GM06990 (cell line): ENCODE data around the gene TCN2.
"Not testable (repeated sequence)": the region's sequence is repeated elsewhere in the genome, so short reads cannot be mapped to it uniquely, and the experiment has no call there.

Source experiments
- DNase-seq: peaks from one replicate; pipeline ENCODE4 v3.0.0-alpha.2; 2011; ENCODE audit not compliant: insufficient read length; ENCODE audit errors: extremely low read depth
- H3K27me3 ChIP-seq: replicated peaks from 2 replicates; pipeline ENCODE4 v1.6.0; 2011; ENCODE audit warnings: low read length; ENCODE audit not compliant: control insufficient read depth, insufficient read depth
- H3K36me3 ChIP-seq: 2 replicates; pipeline ENCODE4 v1.5.1; 2011; ENCODE audit warnings: low read length; ENCODE audit not compliant: control insufficient read depth, insufficient read depth
- H3K4me3 ChIP-seq: replicated peaks from 2 replicates; pipeline ENCODE4 v1.5.1; 2011; ENCODE audit warnings: low read depth, mild to moderate bottlenecking, control low read depth, low read length
- CTCF ChIP-seq: IDR thresholded peaks from 2 replicates; pipeline ENCODE4 v1.5.1; 2011; ENCODE audit warnings: low read length, control low read depth, mild to moderate bottlenecking, inconsistent platforms; ENCODE audit not compliant: insufficient read depth, poor library complexity, severe bottlenecking

TCN2 gene

DNA sequence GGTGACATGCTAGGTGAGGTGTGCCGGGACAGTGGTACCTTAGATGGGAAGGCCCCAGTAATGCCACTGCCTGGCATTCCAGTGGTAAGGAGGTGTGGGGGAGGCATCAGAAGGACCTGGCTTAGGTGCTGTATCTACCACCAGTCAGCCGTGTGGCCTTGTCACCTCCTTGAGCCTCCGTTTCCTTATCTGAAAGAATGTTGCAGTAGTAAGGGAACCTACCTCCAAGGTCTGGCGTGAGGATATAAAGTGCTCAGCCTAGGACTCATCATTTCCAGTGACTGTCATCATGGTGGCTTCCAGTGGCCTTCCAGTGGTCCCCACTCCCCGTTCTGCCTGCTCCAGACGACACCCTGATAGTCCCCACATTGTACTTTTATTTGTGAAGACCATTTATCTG, 67.5 kb downstream of the TCN2 start:
- no peaks in the 10 kb centered on the region for H3K27me3 ChIP-seq
- DNase-seq: no peak
- H3K36me3 ChIP-seq: no peaks in the 10 kb centered on the region
- no peak for TF ChIP-seq CTCF
- no peak overlapping the region for H3K4me3 ChIP-seq

DNA sequence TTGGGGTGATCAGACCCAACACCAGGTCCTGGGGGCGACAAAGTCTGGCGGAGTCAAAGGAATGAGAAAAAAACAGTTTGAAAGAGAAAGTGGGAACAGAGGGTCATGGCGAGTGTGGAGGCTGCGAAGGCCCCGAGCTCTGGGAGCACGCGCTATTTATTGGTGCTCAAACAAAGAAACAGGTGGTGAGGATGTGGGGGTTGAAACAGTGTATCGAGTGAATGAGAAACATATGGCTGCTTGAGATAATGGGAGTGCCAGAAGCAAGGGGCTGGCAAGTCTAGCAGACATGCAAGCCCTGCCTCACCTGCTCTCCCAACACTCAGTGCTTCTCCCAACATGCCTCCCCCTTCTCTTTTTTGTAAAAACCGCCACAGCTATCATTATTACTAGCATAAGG, 68.5 kb downstream of the TCN2 start:
- Histone ChIP-seq H3K27me3 (no peaks in the 10 kb centered on the region), H3K4me3 (no peak overlapping the region), H3K36me3 (no peaks in the 10 kb centered on the region)
- no peak for TF ChIP-seq CTCF
- DNase-seq: no peak

GRCh38 chr22:30676565-30676964, 69.6 kb downstream of the TCN2 start:
- not testable (repeated sequence) for H3K36me3 ChIP-seq, H3K4me3 ChIP-seq, DNase-seq, H3K27me3 ChIP-seq
